BJ (cell line): ENCODE data around the gene CCDC70. TPM values are rescaled to one million over a fixed set of nuclear protein-coding genes. Genes with fewer than 3 reads are reported as not detected.

Experiments
- CTCF ChIA-PET: fragments of 350-600 bp; formaldehyde crosslinking; extraction: SDS; loops from one replicate; lab custom pipeline; 2021; ENCODE audit warnings: antibody characterized with exemption, inconsistent platforms; lab: Yijun Ruan, JAX
- POLR2A ChIA-PET: fragments of 300-600 bp; sonication (Branson Sonifier 250); formaldehyde crosslinking; extraction: SDS; loops from one replicate; lab custom pipeline; 2021; ENCODE audit warnings: antibody characterized with exemption; lab: Charles Lee
- DNase-seq: peaks from one replicate; pipeline ENCODE4 v3.0.0-alpha.2; 2011; ENCODE audit warnings: low read depth
- H3K27me3 ChIP-seq: 2 replicates; pipeline ENCODE4 v1.6.0; 2011; ENCODE audit warnings: low read length; ENCODE audit not compliant: control insufficient read depth, insufficient read depth
- H3K36me3 ChIP-seq: 2 replicates; pipeline ENCODE4 v1.5.1; 2011; ENCODE audit warnings: low read length; ENCODE audit not compliant: control insufficient read depth, insufficient read depth
- H3K4me3 ChIP-seq: 2 replicates; pipeline ENCODE4 v1.5.1; 2011; ENCODE audit warnings: low read depth, mild to moderate bottlenecking, control low read depth, low read length
- CTCF ChIP-seq: IDR thresholded peaks from 2 replicates; pipeline ENCODE4 v1.5.1; 2011; ENCODE audit warnings: low read depth, mild to moderate bottlenecking, control low read depth, inconsistent platforms, low read length, moderate library complexity; ENCODE audit not compliant: insufficient read depth
- polyA plus RNA-seq: library from polyadenylated mRNA; depleted of rRNA; stranded (reverse); fragments of >200 nt; gene quantifications from 2 replicates; pipeline ENCODE4 v1.2.3, GENCODE V29; 2011

Gene CCDC70
- polyA plus RNA-seq, 1 experiment = not detected

GRCh38 chr13:51882570-51883225, 20.9 kb downstream of the CCDC70 start:
- no peak overlapping the region for H3K4me3 ChIP-seq
- ChIA-PET POLR2A (no interaction called here), CTCF (interaction anchor here (1.7 kb wide), 1 partner anchor 13 kb away, joined by 4 read pairs; no protein-coding TSS in a partner anchor)
- no peak for DNase-seq
- 0 out of 2 replicates have a peak, but pooled peaks cover 2% of the 10 kb centered on the region for H3K27me3 ChIP-seq
- H3K36me3 ChIP-seq = no peaks in the 10 kb centered on the region
- no peak for TF ChIP-seq CTCF

GRCh38 chr13:51883226-51883600, 21.4 kb downstream of the CCDC70 start:
- CTCF ChIA-PET = no interaction called here
- no peak for TF ChIP-seq CTCF
- POLR2A ChIA-PET = no interaction called here
- 0 out of 2 replicates have a peak, but pooled peaks cover 2% of the 10 kb centered on the region for H3K27me3 ChIP-seq
- H3K36me3 ChIP-seq = no peaks in the 10 kb centered on the region
- no peak for DNase-seq
- no peak overlapping the region for H3K4me3 ChIP-seq

- POLR2A ChIA-PET = no interaction called here
Observed at GRCh38 chr13:51885651-51886050, 23.9 kb downstream of the CCDC70 start.

GRCh38 chr13:51887468-51887867, 25.7 kb downstream of the CCDC70 start:
- Histone ChIP-seq H3K36me3 (no peaks in the 10 kb centered on the region), H3K4me3 (no peak overlapping the region), H3K27me3 (0 out of 2 replicates have a peak, but pooled peaks cover 2% of the 10 kb centered on the region)
- no peak for DNase-seq
- ChIA-PET CTCF (no interaction called here), POLR2A (no interaction called here)
- no peak for TF ChIP-seq CTCF

More at GRCh38 chr13:51885651-51886050, 23.9 kb downstream of the CCDC70 start:
- CTCF ChIA-PET = interaction anchor here (2.8 kb wide), 1 partner anchor 10 kb away, joined by 17 read pairs; no protein-coding TSS in a partner anchor
- Histone ChIP-seq H3K36me3 (no peaks in the 10 kb centered on the region), H3K4me3 (no peak overlapping the region), H3K27me3 (0 out of 2 replicates have a peak, but pooled peaks cover 2% of the 10 kb centered on the region)
- no peak for TF ChIP-seq CTCF
- no peak for DNase-seq

GRCh38 chr13:51892657-51893056, 30.9 kb downstream of the CCDC70 start:
- POLR2A ChIA-PET = no interaction called here
- H3K36me3 ChIP-seq = no peaks in the 10 kb centered on the region
- DNase-seq = no peak
- no peaks in the 10 kb centered on the region; the same call in 1 of the 2 replicates for H3K27me3 ChIP-seq
- no peak overlapping the region for H3K4me3 ChIP-seq
- CTCF ChIA-PET = interaction anchor here (4.6 kb wide), 1 partner anchor 234 kb away, joined by 42 read pairs; no protein-coding TSS in a partner anchor
- TF ChIP-seq CTCF = no peak
